IMR-90 (cell line): ENCODE results near the gene ZFHX3. TPM values are rescaled to one million over a fixed set of nuclear protein-coding genes. Genes with fewer than 3 reads are reported as not detected.
A peak's percentile ranks its signal among the peaks of the same experiment; 100 is the strongest.

Experiments used
- ATAC-seq: fragments of 200-7000 bp; cut with Tn5 transposase; 2 replicates; pipeline ENCODE4 v1.9.1; 2020; ENCODE audit warnings: low read depth, mild to moderate bottlenecking, moderate library complexity
- BruUV-seq: library from RNA; stranded (reverse); fragments of 400-500 nt; replicated peaks from 2 replicates; lab custom pipeline; 2021; lab: Mats Ljungman, UMichigan
- CTCF ChIA-PET: fragments of 300-600 bp; formaldehyde crosslinking; extraction: SDS; loops from one replicate; lab custom pipeline; 2021; ENCODE audit warnings: antibody characterized with exemption; lab: Yijun Ruan, JAX
- POLR2A ChIA-PET: fragments of 300-600 bp; sonication (Branson Sonifier 250); formaldehyde crosslinking; loops from one replicate; lab custom pipeline; 2022; ENCODE audit warnings: antibody characterized with exemption; ENCODE audit not compliant: unreplicated experiment; lab: Charles Lee
- DNase-seq: peaks from one replicate; pipeline ENCODE4 v3.0.0; 2013
- H2AFZ ChIP-seq: replicated peaks from 2 replicates; pipeline ENCODE3; 2013; ENCODE audit warnings: low read length, mild to moderate bottlenecking; ENCODE audit not compliant: poor library complexity
- H2AK5ac ChIP-seq: 2 replicates; pipeline ENCODE4 v1.6.1; 2013; ENCODE audit warnings: low read depth, low read length, inconsistent platforms
- H2AK9ac ChIP-seq: replicated peaks from 2 replicates; pipeline ENCODE3; 2013; ENCODE audit warnings: mild to moderate bottlenecking, low read depth, low read length, moderate library complexity; ENCODE audit not compliant: poor library complexity
- H2BK120ac ChIP-seq: 2 replicates; pipeline ENCODE4 v1.6.1; 2013; ENCODE audit warnings: low read depth, low read length, inconsistent platforms
- H2BK15ac ChIP-seq: 3 replicates; pipeline ENCODE4 v1.6.1; 2013; ENCODE audit warnings: low read depth, low read length, inconsistent platforms
- H2BK20ac ChIP-seq: 2 replicates; pipeline ENCODE4 v1.6.1; 2013; ENCODE audit warnings: low read depth, mild to moderate bottlenecking, inconsistent platforms, low read length, moderate library complexity
- H2BK5ac ChIP-seq: 2 replicates; pipeline ENCODE4 v1.6.1; 2013; ENCODE audit warnings: mild to moderate bottlenecking, low read depth, low read length, inconsistent platforms; ENCODE audit not compliant: poor library complexity, severe bottlenecking
- H3K14ac ChIP-seq: replicated peaks from 2 replicates; pipeline ENCODE4 v1.6.1; 2013; ENCODE audit warnings: low read depth, low read length, inconsistent platforms
- H3K18ac ChIP-seq: 2 replicates; pipeline ENCODE4 v1.6.1; 2013; ENCODE audit warnings: low read depth, low read length, control low read depth
- H3K23ac ChIP-seq: 2 replicates; pipeline ENCODE4 v1.6.1; 2013; ENCODE audit warnings: low read depth, low read length, inconsistent platforms
- H3K27ac ChIP-seq: 2 replicates; pipeline ENCODE4 v1.5.1; 2013; ENCODE audit warnings: mild to moderate bottlenecking, control low read depth, low read length; ENCODE audit not compliant: insufficient read depth
- H3K27me3 ChIP-seq: 2 replicates; pipeline ENCODE4 v1.6.1; 2013; ENCODE audit warnings: low read length; ENCODE audit not compliant: control insufficient read depth, insufficient read depth
- H3K36me3 ChIP-seq: 2 replicates; pipeline ENCODE4 v1.6.1; 2013; ENCODE audit warnings: low read length, mixed read lengths; ENCODE audit not compliant: control insufficient read depth, insufficient read depth
- H3K4ac ChIP-seq: 2 replicates; pipeline ENCODE4 v1.6.1; 2013; ENCODE audit warnings: low read depth, low read length, inconsistent platforms
- H3K4me1 ChIP-seq: 2 replicates; pipeline ENCODE4 v1.6.1; 2013; ENCODE audit warnings: low read length, mixed read lengths; ENCODE audit not compliant: control insufficient read depth, insufficient read depth
- H3K4me2 ChIP-seq: 2 replicates; pipeline ENCODE4 v1.6.1; 2013; ENCODE audit warnings: low read depth, mild to moderate bottlenecking, control low read depth, low read length, moderate library complexity
- H3K4me3 ChIP-seq: 2 replicates; pipeline ENCODE4 v1.5.1; 2013; ENCODE audit warnings: low read depth, mild to moderate bottlenecking, control low read depth, low read length, moderate library complexity; ENCODE audit not compliant: insufficient read depth
- H3K56ac ChIP-seq: 2 replicates; pipeline ENCODE4 v1.6.1; 2013; ENCODE audit warnings: low read length, inconsistent platforms; ENCODE audit not compliant: insufficient read depth; ENCODE audit errors: extremely low read depth
- H3K79me1 ChIP-seq, 2 experiments: 2 replicates each; pipeline ENCODE4 v1.6.1; 2013; ENCODE audit warnings: low read length in 2 of 2, inconsistent platforms in 1 of 2, low read depth in 1 of 2
- H3K9ac ChIP-seq: 2 replicates; pipeline ENCODE4 v1.6.1; 2013; ENCODE audit warnings: low read depth, low read length, control low read depth
- H3K9me1 ChIP-seq: 2 replicates; pipeline ENCODE4 v1.6.1; 2013; ENCODE audit warnings: low read length, inconsistent platforms; ENCODE audit not compliant: insufficient read depth
- H3K9me3 ChIP-seq: 2 replicates; pipeline ENCODE4 v1.6.1; 2013; ENCODE audit warnings: low read length; ENCODE audit not compliant: control insufficient read depth, insufficient read depth
- H4K20me1 ChIP-seq: 2 replicates; pipeline ENCODE4 v1.6.1; 2013; ENCODE audit warnings: low read length, inconsistent platforms; ENCODE audit not compliant: insufficient read depth
- H4K5ac ChIP-seq: 2 replicates; pipeline ENCODE4 v1.6.1; 2013; ENCODE audit warnings: mild to moderate bottlenecking, low read depth, low read length, control low read depth
- H4K8ac ChIP-seq, 2 experiments: 2 replicates each; pipeline ENCODE4 v1.6.1; 2013; ENCODE audit warnings: low read depth in 2 of 2, low read length in 2 of 2, control low read depth in 1 of 2, inconsistent platforms in 1 of 2
- H4K91ac ChIP-seq: 2 replicates; pipeline ENCODE4 v1.6.1; 2013; ENCODE audit warnings: low read depth, low read length, inconsistent platforms; ENCODE audit not compliant: insufficient read depth
- CEBPB ChIP-seq: IDR thresholded peaks from 2 replicates; pipeline ENCODE4 v1.6.1; 2012; ENCODE audit warnings: low read depth, low read length, improper control_type of control experiment
- CHD1 ChIP-seq: IDR thresholded peaks from 2 replicates; pipeline ENCODE4 v1.6.1; 2012; ENCODE audit warnings: low read depth, low read length, improper control_type of control experiment
- FOS ChIP-seq: fragments of 150-350 bp; IDR thresholded peaks from 2 replicates; pipeline ENCODE4 v1.6.1; 2016; ENCODE audit warnings: low read depth, low read length
- NFE2L2 ChIP-seq: fragments of 150-350 bp; IDR thresholded peaks from 2 replicates; pipeline ENCODE4 v1.6.1; 2016; ENCODE audit warnings: low read depth, mild to moderate bottlenecking, low read length
- RAD21 ChIP-seq: IDR thresholded peaks from 2 replicates; pipeline ENCODE4 v1.6.1; 2012; ENCODE audit warnings: low read length, improper control_type of control experiment
- RFX5 ChIP-seq: IDR thresholded peaks from 2 replicates; pipeline ENCODE4 v1.8.0; 2012; ENCODE audit warnings: low read depth, mild to moderate bottlenecking, low read length, moderate library complexity
- SMC3 ChIP-seq: fragments of 150-350 bp; IDR thresholded peaks from 2 replicates; pipeline ENCODE4 v1.6.1; 2016; ENCODE audit warnings: low read depth, mild to moderate bottlenecking, antibody characterized with exemption, low read length, moderate library complexity
- WGBS, 2 experiments: methylation state at CpG; one replicate each; pipeline versions ENCODE4 v1.1.5 to v1.1.7; 2013; ENCODE audit warnings: missing lambda C conversion rate in 2 of 2; ENCODE audit not compliant: insufficient read length in 1 of 2; ENCODE audit errors: extremely low coverage in 2 of 2; 5-methylcytosine and 5-hydroxymethylcytosine counted together
- dilution Hi-C: fragments of 300-500 bp; cut with HindIII; formaldehyde crosslinking; loops from one replicate; pipeline ENCODE4 v1.14.3; 2018; ENCODE audit warnings: low sequenced_read_pairs; ENCODE audit not compliant: unreplicated experiment
- in situ Hi-C: fragments of 300-500 bp; cut with MboI; formaldehyde crosslinking; loops from 3 replicates; pipeline ENCODE4 v1.14.3; 2019; ENCODE audit warnings: low sequenced_read_pairs, inconsistent platforms, mixed read lengths
- intact Hi-C: fragments of 100-400 bp; cut with micrococcal nuclease; formaldehyde crosslinking; loops from 2 replicates; pipeline ENCODE4 v1.10.0; 2022
- polyA plus RNA-seq, 3 experiments: library from polyadenylated mRNA; depleted of rRNA; stranded (reverse); fragments of >200 nt; gene quantifications; 2 replicates each; pipeline ENCODE4 v1.2.3, GENCODE V29; 2012; ENCODE audit warnings: low replicate concordance in 1 of 3
- total RNA-seq: library from RNA; depleted of rRNA; stranded (reverse); fragments of >200 nt; gene quantifications from 2 replicates; pipeline ENCODE4 v1.2.3, GENCODE V29; 2012
- TF ChIP-seq, protein P1 (sequence below): conservative IDR thresholded peaks from 2 replicates; pipeline ENCODE4 v1.5.1; 2012; ENCODE audit warnings: mild to moderate bottlenecking, low read depth, low read length, improper control_type of control experiment
- TF ChIP-seq, protein P2 (sequence below): fragments of 150-350 bp; IDR thresholded peaks from 2 replicates; pipeline ENCODE4 v1.6.1; 2017; ENCODE audit warnings: mild to moderate bottlenecking, antibody characterized with exemption, low read length, low read depth

ZFHX3 gene
- total and polyA plus RNA-seq, 2 of the 4 experiments (the other 2 are of a cell fraction) = 1.4 to 1.7 TPM

GRCh38 chr16:73050201-73051099 is 2.5 kb upstream of the ZFHX3 start (continued):
- TF ChIP-seq RAD21 = no peak
- no peak for TF ChIP-seq SMC3

GRCh38 chr16:73049511-73049910 is 1.6 kb upstream of the ZFHX3 start:
- Histone ChIP-seq H2AK9ac (no peak overlapping the region), H3K14ac (no peak overlapping the region), H3K36me3 (no peaks in the 10 kb centered on the region), H3K4me3 (no peak overlapping the region), H3K23ac (peak overlapping the region; percentile 97; the same call in 1 of the 2 replicates), H3K9me3 (no peaks in the 10 kb centered on the region), H2BK20ac (no peak overlapping the region), H2BK15ac (peak overlapping the region; percentile 45; the same call in 1 of the 3 replicates), H4K91ac (no peak overlapping the region), H3K27me3 (no peaks in the 10 kb centered on the region), H2AFZ (no peak overlapping the region), H3K4me1 (peaks cover 48% of the 10 kb centered on the region), H3K18ac (no peak overlapping the region), H3K4me2 (no peak overlapping the region), H4K5ac (no peak overlapping the region; the same call in 1 of the 2 replicates), H3K27ac (no peak overlapping the region), H4K8ac (peak overlapping the region in 1 of 2 experiments; percentile 73; a peak in 1 of 4 replicates), H3K9ac (no peak overlapping the region), H2AK5ac (no peak overlapping the region; the same call in 1 of the 2 replicates), H3K9me1 (peaks cover 14% of the 10 kb centered on the region; the same call in 1 of the 2 replicates), H3K4ac (peak overlapping the region; percentile 64; the same call in 1 of the 2 replicates), H3K56ac (no peak overlapping the region), H4K20me1 (peaks cover 17% of the 10 kb centered on the region; the same call in 1 of the 2 replicates), H3K79me1 (peaks cover 35 to 79% of the 10 kb centered on the region in 2 experiments), H2BK120ac (no peak overlapping the region), H2BK5ac (peak overlapping the region; percentile 21)
- in situ Hi-C loops (no loop called here), intact Hi-C loops (no loop called here), dilution Hi-C loops (loop anchor here (25.0 kb wide), 1 partner anchor 112 kb away; no protein-coding TSS in a partner anchor)
- DNase-seq (no peak), ATAC-seq (no peak)
- ChIA-PET POLR2A (no interaction called here), CTCF (interaction anchor here (0.6 kb wide), 1 partner anchor 517 kb away, joined by 3 read pairs; no protein-coding TSS in a partner anchor)
- WGBS, 2 experiments = no CpG with 5 or more reads among the region's 4 CpGs
- TF ChIP-seq CEBPB (no peak), RFX5 (no peak), CHD1 (no peak), FOS (no peak), NFE2L2 (no peak)
- TF ChIP-seq, protein P1, sequence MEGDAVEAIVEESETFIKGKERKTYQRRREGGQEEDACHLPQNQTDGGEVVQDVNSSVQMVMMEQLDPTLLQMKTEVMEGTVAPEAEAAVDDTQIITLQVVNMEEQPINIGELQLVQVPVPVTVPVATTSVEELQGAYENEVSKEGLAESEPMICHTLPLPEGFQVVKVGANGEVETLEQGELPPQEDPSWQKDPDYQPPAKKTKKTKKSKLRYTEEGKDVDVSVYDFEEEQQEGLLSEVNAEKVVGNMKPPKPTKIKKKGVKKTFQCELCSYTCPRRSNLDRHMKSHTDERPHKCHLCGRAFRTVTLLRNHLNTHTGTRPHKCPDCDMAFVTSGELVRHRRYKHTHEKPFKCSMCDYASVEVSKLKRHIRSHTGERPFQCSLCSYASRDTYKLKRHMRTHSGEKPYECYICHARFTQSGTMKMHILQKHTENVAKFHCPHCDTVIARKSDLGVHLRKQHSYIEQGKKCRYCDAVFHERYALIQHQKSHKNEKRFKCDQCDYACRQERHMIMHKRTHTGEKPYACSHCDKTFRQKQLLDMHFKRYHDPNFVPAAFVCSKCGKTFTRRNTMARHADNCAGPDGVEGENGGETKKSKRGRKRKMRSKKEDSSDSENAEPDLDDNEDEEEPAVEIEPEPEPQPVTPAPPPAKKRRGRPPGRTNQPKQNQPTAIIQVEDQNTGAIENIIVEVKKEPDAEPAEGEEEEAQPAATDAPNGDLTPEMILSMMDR = no peak
- TF ChIP-seq, protein P2, sequence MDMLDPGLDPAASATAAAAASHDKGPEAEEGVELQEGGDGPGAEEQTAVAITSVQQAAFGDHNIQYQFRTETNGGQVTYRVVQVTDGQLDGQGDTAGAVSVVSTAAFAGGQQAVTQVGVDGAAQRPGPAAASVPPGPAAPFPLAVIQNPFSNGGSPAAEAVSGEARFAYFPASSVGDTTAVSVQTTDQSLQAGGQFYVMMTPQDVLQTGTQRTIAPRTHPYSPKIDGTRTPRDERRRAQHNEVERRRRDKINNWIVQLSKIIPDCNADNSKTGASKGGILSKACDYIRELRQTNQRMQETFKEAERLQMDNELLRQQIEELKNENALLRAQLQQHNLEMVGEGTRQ = no peak
- no TSS peak for BruUV-seq
